ENCODE data around the gene PTRHD1. TPM values are rescaled to one million over a fixed set of nuclear protein-coding genes. Genes with fewer than 3 reads are reported as not detected.

The PTRHD1 gene
- total RNA-seq, 2 experiments from 2014 or later, result 15.3 to 15.7 TPM

GRCh38 chr2:24762518-24762917 lies 30.7 kb downstream of the PTRHD1 start:
- intact Hi-C loops (cut with DNase I, micrococcal nuclease), result no loop called here
- ATAC-seq (ENCODE audit: poor library complexity) (no peak), DNase-seq (no peak)
- no peak overlapping the region for H3K27ac Mint-ChIP-seq
- H3K27me3 Mint-ChIP-seq, result no peaks in the 10 kb centered on the region
- POLR2A ChIA-PET, result no interaction called here
- no peak overlapping the region for H3K4me3 Mint-ChIP-seq
- H3K36me3 Mint-ChIP-seq (ENCODE audit: low read depth), result peaks cover 78% of the 10 kb centered on the region
- no peak for TF ChIP-seq CTCF (IDR thresholded peaks at IDR 0.05)
- Histone ChIP-seq H3K4me3 (ENCODE audit: low read length) (no peak overlapping the region), H3K36me3 (ENCODE audit: insufficient read depth, low read length) (peaks cover 54% of the 10 kb centered on the region), H3K9me3 (ENCODE audit: control insufficient read depth in 1 of 2, insufficient read depth in 1 of 2, low read length in 2 of 2) (no peaks in the 10 kb centered on the region), H3K4me1 (ENCODE audit: insufficient read depth, low read length) (no peaks in the 10 kb centered on the region), H3K27me3 (ENCODE audit: control insufficient read depth in 1 of 2, insufficient read depth in 2 of 2, low read length in 2 of 2) (no peaks in the 10 kb centered on the region), H3K27ac (ENCODE audit: low read depth in 1 of 2, low read length in 2 of 2) (no peak overlapping the region)
- CTCF ChIA-PET, result no interaction called here
- H3K9me3 Mint-ChIP-seq, result no peaks in the 10 kb centered on the region
- H3K4me1 Mint-ChIP-seq (ENCODE audit: low read depth), result no peaks in the 10 kb centered on the region

GRCh38 chr2:24761866-24762265 lies 31.3 kb downstream of the PTRHD1 start:
- Mint-ChIP-seq H3K4me3 (no peak overlapping the region), H3K36me3 (ENCODE audit: low read depth) (peaks cover 78% of the 10 kb centered on the region), H3K9me3 (no peaks in the 10 kb centered on the region), H3K27ac (no peak overlapping the region), H3K4me1 (ENCODE audit: low read depth) (no peaks in the 10 kb centered on the region), H3K27me3 (no peaks in the 10 kb centered on the region)
- ChIA-PET POLR2A (no interaction called here), CTCF (no interaction called here)
- no peak overlapping the region for H3K4me3 ChIP-seq (ENCODE audit: low read length)
- no peak for ATAC-seq (ENCODE audit: poor library complexity)
- intact Hi-C loops (cut with DNase I, micrococcal nuclease), result no loop called here
- no peak overlapping the region for H3K27ac ChIP-seq (ENCODE audit: low read depth in 1 of 2, low read length in 2 of 2)
- no peaks in the 10 kb centered on the region for H3K9me3 ChIP-seq (ENCODE audit: control insufficient read depth in 1 of 2, insufficient read depth in 1 of 2, low read length in 2 of 2)
- peaks cover 53% of the 10 kb centered on the region for H3K36me3 ChIP-seq (ENCODE audit: insufficient read depth, low read length)
- no peaks in the 10 kb centered on the region for H3K27me3 ChIP-seq (ENCODE audit: control insufficient read depth in 1 of 2, insufficient read depth in 2 of 2, low read length in 2 of 2)
- no peak for DNase-seq
- H3K4me1 ChIP-seq (ENCODE audit: insufficient read depth, low read length), result no peaks in the 10 kb centered on the region
- no peak for TF ChIP-seq CTCF (IDR thresholded peaks at IDR 0.05)

GRCh38 chr2:24756789-24757188 lies 36.4 kb downstream of the PTRHD1 start:
- Histone ChIP-seq H3K36me3 (ENCODE audit: insufficient read depth, low read length) (peaks cover 69% of the 10 kb centered on the region), H3K9me3 (ENCODE audit: control insufficient read depth in 1 of 2, insufficient read depth in 1 of 2, low read length in 2 of 2) (no peaks in the 10 kb centered on the region), H3K27me3 (ENCODE audit: control insufficient read depth in 1 of 2, insufficient read depth in 2 of 2, low read length in 2 of 2) (no peaks in the 10 kb centered on the region), H3K4me1 (ENCODE audit: insufficient read depth, low read length) (no peaks in the 10 kb centered on the region), H3K4me3 (ENCODE audit: low read length) (no peak overlapping the region), H3K27ac (ENCODE audit: low read depth in 1 of 2, low read length in 2 of 2) (no peak overlapping the region)
- intact Hi-C loops (cut with DNase I, micrococcal nuclease), result loop anchor here in 1 of 2 experiments (5.0 kb wide), 1 partner anchor 61 kb away; no protein-coding TSS in a partner anchor
- H3K9me3 Mint-ChIP-seq, result no peaks in the 10 kb centered on the region
- no peak for DNase-seq
- no peak overlapping the region for H3K4me3 Mint-ChIP-seq
- H3K27me3 Mint-ChIP-seq, result no peaks in the 10 kb centered on the region
- CTCF ChIA-PET, result interaction anchor here (1.0 kb wide), 1 partner anchor 28 kb away, joined by 3 read pairs; no protein-coding TSS in a partner anchor
- H3K27ac Mint-ChIP-seq, result no peak overlapping the region
- no peak for ATAC-seq (ENCODE audit: poor library complexity)
- POLR2A ChIA-PET, result no interaction called here
- H3K4me1 Mint-ChIP-seq (ENCODE audit: low read depth), result no peaks in the 10 kb centered on the region
- TF ChIP-seq CTCF (IDR thresholded peaks at IDR 0.05), result no peak
- peaks cover 43% of the 10 kb centered on the region for H3K36me3 Mint-ChIP-seq (ENCODE audit: low read depth)

All from CD4-positive, alpha-beta T cell (primary cell).